ENCODE results near the gene MGAT3. TPM values are rescaled to one million over a fixed set of nuclear protein-coding genes. Genes with fewer than 3 reads are reported as not detected.
"Not testable (repeated sequence)": the region's sequence is repeated elsewhere in the genome, so short reads cannot be mapped to it uniquely, and the experiment has no call there.

MGAT3 gene
- 1.2 TPM in 2 replicates for total RNA-seq

- no peak within 1 kb of the TSS for H3K27ac Mint-ChIP-seq
- intact Hi-C loops (cut with micrococcal nuclease): no loop called here
- no peaks in the 10 kb centered on the region for H3K4me1 Mint-ChIP-seq (ENCODE audit: low read depth)
- H3K27me3 Mint-ChIP-seq (ENCODE audit: insufficient read depth): peaks cover 51% of the 10 kb centered on the region
- no peaks in the 10 kb centered on the region for H3K36me3 Mint-ChIP-seq (ENCODE audit: low read depth)
- DNase-seq (ENCODE audit: low spot score): no peak
- H3K9me3 Mint-ChIP-seq: no peaks in the 10 kb centered on the region
- H3K4me3 Mint-ChIP-seq: peak within 1 kb of the TSS; percentile 56
These were observed at the start of gene MGAT3 for GRCh38 chr22:39456522-39457197. MGAT3 (plus strand) TSS chr22:39457012; CDS start chr22:39487348, 30,336 bp downstream.

- H3K4me3 Mint-ChIP-seq: no peak overlapping the region
- peaks cover 28% of the 10 kb centered on the region for H3K4me1 Mint-ChIP-seq (ENCODE audit: low read depth)
- no peaks in the 10 kb centered on the region for H3K27me3 Mint-ChIP-seq (ENCODE audit: insufficient read depth)
These were observed 48.6 kb upstream of the MGAT3 start for GRCh38 chr22:39408173-39408572.

DNA sequence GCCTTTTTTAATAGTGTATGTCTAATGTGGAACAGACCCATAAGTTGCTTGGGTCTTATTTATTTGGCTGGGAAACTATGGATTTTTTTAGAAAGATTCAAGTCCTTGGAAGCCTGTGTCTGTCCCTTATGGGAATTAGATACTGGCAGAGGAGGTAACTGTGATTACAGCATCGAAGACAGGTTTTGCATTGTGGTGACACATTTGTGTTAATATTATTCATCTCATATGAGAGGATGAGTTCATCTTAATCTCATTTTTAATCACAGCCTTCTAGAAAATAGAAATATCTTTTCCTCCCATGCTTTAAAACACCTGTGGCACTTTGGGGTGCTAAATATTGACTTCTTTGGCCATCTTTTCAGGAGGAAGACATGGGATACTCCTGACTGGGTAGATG lies 48.0 kb upstream of the MGAT3 start:
- Mint-ChIP-seq H3K9me3 (no peaks in the 10 kb centered on the region), H3K4me1 (ENCODE audit: low read depth) (peaks cover 32% of the 10 kb centered on the region), H3K36me3 (ENCODE audit: low read depth) (peaks cover 19% of the 10 kb centered on the region), H3K4me3 (no peak overlapping the region), H3K27ac (no peak overlapping the region), H3K27me3 (ENCODE audit: insufficient read depth) (no peaks in the 10 kb centered on the region)
- intact Hi-C loops (cut with micrococcal nuclease): no loop called here
- no peak for DNase-seq (ENCODE audit: low spot score)

More at GRCh38 chr22:39408173-39408572, 48.6 kb upstream of the MGAT3 start:
- peaks cover 22% of the 10 kb centered on the region for H3K36me3 Mint-ChIP-seq (ENCODE audit: low read depth)
- DNase-seq (ENCODE audit: low spot score): no peak
- H3K9me3 Mint-ChIP-seq: no peaks in the 10 kb centered on the region
- no peak overlapping the region for H3K27ac Mint-ChIP-seq
- intact Hi-C loops (cut with micrococcal nuclease): no loop called here

DNA sequence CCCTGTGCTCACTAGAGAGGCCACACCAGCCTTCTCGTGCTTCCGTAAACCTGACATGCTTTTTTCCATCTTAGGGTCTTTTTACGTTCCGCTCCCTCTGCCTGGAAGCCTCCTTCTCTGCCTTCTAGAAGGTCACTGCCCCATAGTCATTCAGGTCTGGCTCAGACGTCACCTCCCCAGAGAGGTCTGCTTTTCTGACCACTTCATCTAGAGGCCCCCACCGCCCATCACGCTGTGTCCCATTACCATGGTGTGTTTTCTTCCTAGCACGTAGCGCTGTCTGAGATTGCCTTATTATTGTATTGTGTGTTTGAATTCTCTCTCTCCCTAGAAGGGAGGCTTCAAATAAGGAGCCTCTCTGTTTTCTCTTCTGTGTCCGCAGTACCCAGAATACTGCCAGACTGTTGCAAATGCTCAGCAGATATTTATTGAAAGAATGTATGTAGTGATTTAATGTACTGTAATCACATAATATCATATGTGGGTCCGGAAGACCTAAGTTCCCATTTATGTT lies 47.2 kb upstream of the MGAT3 start:
- no peak overlapping the region for H3K27ac Mint-ChIP-seq
- peaks cover 37% of the 10 kb centered on the region for H3K4me1 Mint-ChIP-seq (ENCODE audit: low read depth)
- H3K36me3 Mint-ChIP-seq (ENCODE audit: low read depth): peaks cover 19% of the 10 kb centered on the region
- H3K9me3 Mint-ChIP-seq: no peaks in the 10 kb centered on the region
- no peaks in the 10 kb centered on the region for H3K27me3 Mint-ChIP-seq (ENCODE audit: insufficient read depth)
- no peak overlapping the region for H3K4me3 Mint-ChIP-seq
- intact Hi-C loops (cut with micrococcal nuclease): no loop called here
- no peak for DNase-seq (ENCODE audit: low spot score)

DNA sequence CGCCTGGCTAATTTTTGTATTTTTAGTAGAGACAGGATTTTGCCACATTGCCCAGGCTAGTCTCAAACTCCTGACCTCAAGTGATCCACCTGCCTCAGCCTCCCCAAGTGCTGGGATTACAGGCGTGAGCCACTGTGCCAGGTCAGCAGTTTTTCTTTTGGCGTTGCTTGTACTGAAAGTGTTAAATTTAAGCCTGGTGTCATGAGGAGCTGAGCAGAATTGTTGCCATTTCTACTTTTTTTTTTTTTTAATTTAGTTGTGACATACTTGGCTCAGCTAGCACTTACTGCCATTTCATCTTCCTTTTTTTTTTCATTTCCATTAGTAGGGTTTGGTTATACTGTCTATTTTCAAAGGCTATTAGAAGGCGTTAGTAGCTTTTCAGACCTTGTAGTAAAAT lies 46.5 kb upstream of the MGAT3 start:
- H3K4me1 Mint-ChIP-seq (ENCODE audit: low read depth): peaks cover 31% of the 10 kb centered on the region
- H3K27me3 Mint-ChIP-seq (ENCODE audit: insufficient read depth): no peaks in the 10 kb centered on the region
- H3K27ac Mint-ChIP-seq: no peak overlapping the region
- no peak for DNase-seq (ENCODE audit: low spot score)
- intact Hi-C loops (cut with micrococcal nuclease): no loop called here
- H3K36me3 Mint-ChIP-seq (ENCODE audit: low read depth): peaks cover 15% of the 10 kb centered on the region
- H3K4me3 Mint-ChIP-seq: no peak overlapping the region
- H3K9me3 Mint-ChIP-seq: no peaks in the 10 kb centered on the region

GRCh38 chr22:39411828-39412365 lies 44.9 kb upstream of the MGAT3 start:
- not testable (repeated sequence) for H3K9me3 Mint-ChIP-seq; H3K27me3 Mint-ChIP-seq (ENCODE audit: insufficient read depth); DNase-seq (ENCODE audit: low spot score); H3K36me3 Mint-ChIP-seq (ENCODE audit: low read depth)
- H3K27ac Mint-ChIP-seq: peak overlapping the region; percentile 73
- H3K4me3 Mint-ChIP-seq: peak overlapping the region; percentile 30
- H3K4me1 Mint-ChIP-seq (ENCODE audit: low read depth): peaks cover 24% of the 10 kb centered on the region
- intact Hi-C loops (cut with micrococcal nuclease): loop anchor here (1.0 kb wide), 1 partner anchor 13 kb away; the partner anchor contains the start of gene TAB1

DNA sequence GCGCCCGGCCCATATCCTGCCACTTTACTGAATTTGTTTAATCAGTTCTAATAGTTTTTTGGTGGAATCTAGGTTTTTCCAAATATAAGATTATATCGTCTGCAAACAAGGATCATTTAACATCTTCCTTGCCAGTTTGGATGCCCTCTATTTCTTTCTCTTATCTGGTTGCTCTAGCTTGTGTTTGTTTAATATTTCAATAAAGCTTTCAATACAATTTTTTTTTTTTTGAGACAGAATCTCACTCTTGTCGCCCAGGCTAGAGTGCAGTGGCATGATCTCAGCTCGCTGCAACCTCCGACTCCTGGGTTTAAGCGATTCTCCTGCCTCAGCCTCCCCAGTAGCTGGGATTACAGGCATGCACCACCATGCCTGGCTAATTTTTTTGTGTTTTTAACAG lies 43.6 kb upstream of the MGAT3 start:
- Mint-ChIP-seq H3K27ac (peak overlapping the region; percentile 23), H3K4me1 (ENCODE audit: low read depth) (peaks cover 24% of the 10 kb centered on the region)
- H3K27me3 Mint-ChIP-seq (ENCODE audit: insufficient read depth); H3K36me3 Mint-ChIP-seq (ENCODE audit: low read depth); H3K4me3 Mint-ChIP-seq; H3K9me3 Mint-ChIP-seq; DNase-seq (ENCODE audit: low spot score); intact Hi-C loops (cut with micrococcal nuclease): not testable (repeated sequence)

DNA sequence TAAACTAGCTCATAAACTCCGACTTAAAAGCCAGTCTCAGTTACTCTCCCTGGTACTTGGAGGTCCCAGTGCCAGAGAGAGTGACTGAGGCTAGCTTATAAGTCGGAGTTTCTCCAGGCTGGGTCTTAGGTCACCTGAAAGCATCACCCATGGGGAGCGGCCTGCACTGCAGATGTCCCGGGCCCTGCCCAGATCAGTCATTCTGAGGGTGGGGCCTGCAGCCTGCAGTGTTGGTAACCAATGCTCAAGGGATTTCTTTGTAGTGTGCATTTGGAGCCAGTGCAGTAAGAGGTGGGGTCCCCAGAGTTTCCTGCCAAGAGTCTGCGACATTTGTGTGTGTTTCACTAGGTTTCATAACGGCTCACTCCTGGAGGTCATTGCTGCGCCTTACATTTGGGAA lies 42.4 kb upstream of the MGAT3 start:
- Mint-ChIP-seq H3K4me1 (ENCODE audit: low read depth) (peaks cover 24% of the 10 kb centered on the region), H3K27me3 (ENCODE audit: insufficient read depth) (no peaks in the 10 kb centered on the region), H3K36me3 (ENCODE audit: low read depth) (peaks cover 16% of the 10 kb centered on the region), H3K9me3 (no peaks in the 10 kb centered on the region), H3K27ac (no peak overlapping the region), H3K4me3 (no peak overlapping the region)
- DNase-seq (ENCODE audit: low spot score): no peak
- intact Hi-C loops (cut with micrococcal nuclease): no loop called here

DNA sequence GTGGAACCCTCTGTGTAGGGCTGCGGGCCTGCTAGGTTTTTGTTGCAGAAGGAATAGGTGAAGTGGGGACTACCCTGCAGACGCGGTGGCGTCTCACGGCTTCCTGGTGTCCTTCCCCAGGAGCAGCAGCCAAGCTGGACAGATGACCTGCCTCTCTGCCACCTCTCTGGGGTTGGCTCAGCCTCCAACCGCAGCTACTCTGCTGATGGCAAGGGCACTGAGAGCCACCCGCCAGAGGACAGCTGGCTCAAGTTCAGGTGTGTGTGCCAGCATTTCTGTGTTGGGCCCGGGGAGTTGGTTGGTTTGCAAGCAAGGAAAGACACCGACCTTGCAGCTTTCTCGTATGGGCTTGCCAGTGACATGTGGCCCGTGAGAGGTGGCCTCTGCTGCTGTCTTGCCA lies 41.9 kb upstream of the MGAT3 start:
- Mint-ChIP-seq H3K4me1 (ENCODE audit: low read depth) (peaks cover 24% of the 10 kb centered on the region), H3K36me3 (ENCODE audit: low read depth) (peaks cover 15% of the 10 kb centered on the region), H3K9me3 (no peaks in the 10 kb centered on the region), H3K27ac (no peak overlapping the region), H3K4me3 (no peak overlapping the region), H3K27me3 (ENCODE audit: insufficient read depth) (no peaks in the 10 kb centered on the region)
- DNase-seq (ENCODE audit: low spot score): no peak
- intact Hi-C loops (cut with micrococcal nuclease): no loop called here

- Mint-ChIP-seq H3K9me3 (no peaks in the 10 kb centered on the region), H3K4me3 (no peak overlapping the region), H3K36me3 (ENCODE audit: low read depth) (peaks cover 15% of the 10 kb centered on the region), H3K27me3 (ENCODE audit: insufficient read depth) (no peaks in the 10 kb centered on the region), H3K27ac (no peak overlapping the region), H3K4me1 (ENCODE audit: low read depth) (peaks cover 24% of the 10 kb centered on the region)
- intact Hi-C loops (cut with micrococcal nuclease): no loop called here
- no peak for DNase-seq (ENCODE audit: low spot score)
These were observed 41.3 kb upstream of the MGAT3 start for GRCh38 chr22:39415506-39415905.

GRCh38 chr22:39416319-39416718 lies 40.5 kb upstream of the MGAT3 start:
- Mint-ChIP-seq H3K27me3 (ENCODE audit: insufficient read depth) (no peaks in the 10 kb centered on the region), H3K4me1 (ENCODE audit: low read depth) (peaks cover 22% of the 10 kb centered on the region), H3K36me3 (ENCODE audit: low read depth) (peaks cover 15% of the 10 kb centered on the region), H3K27ac (no peak overlapping the region), H3K9me3 (no peaks in the 10 kb centered on the region), H3K4me3 (no peak overlapping the region)
- DNase-seq (ENCODE audit: low spot score): no peak
- intact Hi-C loops (cut with micrococcal nuclease): no loop called here

GRCh38 chr22:39417641-39418040 lies 39.2 kb upstream of the MGAT3 start:
- Mint-ChIP-seq H3K4me1 (ENCODE audit: low read depth) (peaks cover 9% of the 10 kb centered on the region), H3K36me3 (ENCODE audit: low read depth) (peaks cover 20% of the 10 kb centered on the region), H3K27ac (no peak overlapping the region), H3K9me3 (no peaks in the 10 kb centered on the region), H3K4me3 (no peak overlapping the region), H3K27me3 (ENCODE audit: insufficient read depth) (no peaks in the 10 kb centered on the region)
- intact Hi-C loops (cut with micrococcal nuclease): no loop called here
- DNase-seq (ENCODE audit: low spot score): no peak

- peaks cover 20% of the 10 kb centered on the region for H3K36me3 Mint-ChIP-seq (ENCODE audit: low read depth)
- no peak overlapping the region for H3K27ac Mint-ChIP-seq
These were observed 38.1 kb upstream of the MGAT3 start for GRCh38 chr22:39418696-39419095.

More at GRCh38 chr22:39418696-39419095, 38.1 kb upstream of the MGAT3 start:
- no peaks in the 10 kb centered on the region for H3K27me3 Mint-ChIP-seq (ENCODE audit: insufficient read depth)
- peaks cover 7% of the 10 kb centered on the region for H3K4me1 Mint-ChIP-seq (ENCODE audit: low read depth)
- no peak overlapping the region for H3K4me3 Mint-ChIP-seq
- DNase-seq (ENCODE audit: low spot score): no peak
- intact Hi-C loops (cut with micrococcal nuclease): no loop called here
- no peaks in the 10 kb centered on the region for H3K9me3 Mint-ChIP-seq
